Endothelial cell of umbilical vein (primary cell): ENCODE measurements around the gene TMIE.

Experiments
- EZH2 ChIP-seq: IDR thresholded peaks from 2 replicates; pipeline ENCODE4 v1.6.1; 2012; ENCODE audit warnings: borderline replicate concordance, low read depth, mild to moderate bottlenecking, moderate library complexity, low read length, inconsistent platforms; ENCODE audit not compliant: severe bottlenecking
- POLR2A ChIP-seq: IDR thresholded peaks from 2 replicates; pipeline ENCODE4 v1.6.1; 2012; ENCODE audit warnings: low read depth, mild to moderate bottlenecking, control low read depth, low read length
- POLR2AphosphoS5 ChIP-seq: IDR thresholded peaks from 2 replicates; pipeline ENCODE4 v1.6.1; 2012; ENCODE audit warnings: low read depth, mild to moderate bottlenecking, control low read depth, low read length, moderate library complexity; ENCODE audit not compliant: insufficient read depth
- TF ChIP-seq, protein P1 (sequence below), 2 donors: IDR thresholded peaks; 1 replicate in 1 of 2; 2 replicates in 1 of 2; pipeline ENCODE4 v1.5.1; 2011; ENCODE audit warnings: low read length in 2 of 2, mild to moderate bottlenecking in 2 of 2, moderate library complexity in 2 of 2, control low read depth in 1 of 2, inconsistent platforms in 1 of 2, low read depth in 1 of 2; ENCODE audit not compliant: insufficient read depth in 1 of 2; ENCODE audit errors: extremely low read depth in 1 of 2
- TF ChIP-seq, protein P2 (sequence below): IDR thresholded peaks from 2 replicates; pipeline ENCODE4 v1.6.1; 2011; ENCODE audit not compliant: insufficient read depth, insufficient read length

DNA sequence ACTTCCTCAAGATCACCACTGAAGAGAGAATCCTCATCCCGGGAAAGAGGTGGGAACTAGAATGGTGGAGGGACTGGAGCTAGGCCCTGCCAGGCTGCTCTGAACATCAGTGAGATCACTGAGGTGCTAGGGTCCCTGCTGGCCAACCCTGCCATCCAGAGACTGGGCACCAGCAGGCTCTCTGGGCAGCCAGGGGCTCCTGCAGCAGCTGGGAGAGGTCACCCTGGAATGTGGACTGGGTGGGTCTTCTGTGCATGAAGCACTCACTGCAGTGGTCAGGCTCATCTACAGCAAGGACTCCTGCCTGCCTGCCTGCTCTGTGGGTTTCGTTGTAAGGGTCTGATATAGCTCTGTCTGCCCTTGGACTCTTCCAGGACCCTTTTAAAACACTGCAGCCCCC, 32.6 kb upstream of the TMIE start:
- TF ChIP-seq, protein P1, sequence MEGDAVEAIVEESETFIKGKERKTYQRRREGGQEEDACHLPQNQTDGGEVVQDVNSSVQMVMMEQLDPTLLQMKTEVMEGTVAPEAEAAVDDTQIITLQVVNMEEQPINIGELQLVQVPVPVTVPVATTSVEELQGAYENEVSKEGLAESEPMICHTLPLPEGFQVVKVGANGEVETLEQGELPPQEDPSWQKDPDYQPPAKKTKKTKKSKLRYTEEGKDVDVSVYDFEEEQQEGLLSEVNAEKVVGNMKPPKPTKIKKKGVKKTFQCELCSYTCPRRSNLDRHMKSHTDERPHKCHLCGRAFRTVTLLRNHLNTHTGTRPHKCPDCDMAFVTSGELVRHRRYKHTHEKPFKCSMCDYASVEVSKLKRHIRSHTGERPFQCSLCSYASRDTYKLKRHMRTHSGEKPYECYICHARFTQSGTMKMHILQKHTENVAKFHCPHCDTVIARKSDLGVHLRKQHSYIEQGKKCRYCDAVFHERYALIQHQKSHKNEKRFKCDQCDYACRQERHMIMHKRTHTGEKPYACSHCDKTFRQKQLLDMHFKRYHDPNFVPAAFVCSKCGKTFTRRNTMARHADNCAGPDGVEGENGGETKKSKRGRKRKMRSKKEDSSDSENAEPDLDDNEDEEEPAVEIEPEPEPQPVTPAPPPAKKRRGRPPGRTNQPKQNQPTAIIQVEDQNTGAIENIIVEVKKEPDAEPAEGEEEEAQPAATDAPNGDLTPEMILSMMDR (IDR thresholded peaks at IDR 0.05; ENCODE audit: extremely low read depth in 1 of 2, insufficient read depth in 1 of 2, low read depth in 1 of 2, low read length in 2 of 2) = no peak
- TF ChIP-seq, protein P2, sequence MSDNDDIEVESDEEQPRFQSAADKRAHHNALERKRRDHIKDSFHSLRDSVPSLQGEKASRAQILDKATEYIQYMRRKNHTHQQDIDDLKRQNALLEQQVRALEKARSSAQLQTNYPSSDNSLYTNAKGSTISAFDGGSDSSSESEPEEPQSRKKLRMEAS = no peak
- TF ChIP-seq EZH2 (no peak), POLR2AphosphoS5 (no peak), POLR2A (no peak)
